Fibroblast of lung (primary cell): ENCODE data around the gene NTN3. TPM values are rescaled to one million over a fixed set of nuclear protein-coding genes. Genes with fewer than 3 reads are reported as not detected.
"Not testable (repeated sequence)": the region's sequence is repeated elsewhere in the genome, so short reads cannot be mapped to it uniquely, and the experiment has no call there.

Experiments
- DNase-seq, 2 donors: peaks; one replicate each; pipeline versions ENCODE4 v3.0.0 to v3.0.0-alpha.2; 2010; ENCODE audit warnings: low read depth in 2 of 2
- H2AFZ ChIP-seq: 2 replicates; pipeline ENCODE4 v1.5.1; 2012; ENCODE audit warnings: low read length, control low read depth, inconsistent platforms
- H3K27ac ChIP-seq: 2 replicates; pipeline ENCODE4 v1.5.1; 2011; ENCODE audit warnings: low read length, control low read depth; ENCODE audit not compliant: insufficient read depth
- H3K27me3 ChIP-seq: 2 replicates; pipeline ENCODE4 v1.5.1; 2011; ENCODE audit warnings: mild to moderate bottlenecking, low read length; ENCODE audit not compliant: control insufficient read depth, insufficient read depth
- H3K36me3 ChIP-seq: 2 replicates; pipeline ENCODE4 v1.5.1; 2011; ENCODE audit warnings: low read length; ENCODE audit not compliant: control insufficient read depth, insufficient read depth
- H3K4me1 ChIP-seq: 2 replicates; pipeline ENCODE4 v1.5.1; 2011; ENCODE audit warnings: low read length; ENCODE audit not compliant: control insufficient read depth, insufficient read depth; ENCODE audit errors: extremely low read depth
- H3K4me2 ChIP-seq: 2 replicates; pipeline ENCODE4 v1.5.1; 2011; ENCODE audit warnings: low read length, control low read depth; ENCODE audit not compliant: insufficient read depth; ENCODE audit errors: extremely low read depth
- H3K4me3 ChIP-seq, 4 experiments: fragments of 200-600 bp in 1 of 4; sonication (generic) in 1 of 4; replicated peaks in 1 of 4; 2 replicates each; pipeline ENCODE4 v1.5.1; 2011 to 2016; ENCODE audit warnings: low read length in 4 of 4, low read depth in 3 of 4, mild to moderate bottlenecking in 3 of 4, control low read depth in 2 of 4, inconsistent platforms in 1 of 4, mixed read lengths in 1 of 4; ENCODE audit not compliant: insufficient read depth in 1 of 4; ENCODE audit errors: control extremely low read depth in 1 of 4
- H3K79me2 ChIP-seq: 2 replicates; pipeline ENCODE4 v1.5.1; 2012; ENCODE audit warnings: mild to moderate bottlenecking, low read length, inconsistent platforms; ENCODE audit not compliant: control insufficient read depth, insufficient read depth
- H3K9ac ChIP-seq: 2 replicates; pipeline ENCODE4 v1.5.1; 2011; ENCODE audit warnings: mild to moderate bottlenecking, low read length, control low read depth; ENCODE audit not compliant: insufficient read depth
- H3K9me3 ChIP-seq: 2 replicates; pipeline ENCODE4 v1.5.1; 2012; ENCODE audit warnings: low read depth, low read length; ENCODE audit not compliant: control insufficient read depth, insufficient read depth
- H4K20me1 ChIP-seq: 2 replicates; pipeline ENCODE4 v1.5.1; 2011; ENCODE audit warnings: low read length; ENCODE audit not compliant: control insufficient read depth, insufficient read depth; ENCODE audit errors: extremely low read depth
- EZH2 ChIP-seq: IDR thresholded peaks from 2 replicates; pipeline ENCODE4 v1.5.1; 2012; ENCODE audit warnings: low read length, control low read depth, mild to moderate bottlenecking; ENCODE audit errors: missing control alignments
- polyA plus RNA-seq, 2 donors: library from polyadenylated mRNA; depleted of rRNA in 1 of 2; stranded (reverse) in 1 of 2; unstranded in 1 of 2; fragments of >200 nt; gene quantifications; 2 replicates each; pipeline ENCODE4 v1.2.1, GENCODE V29; 2011 to 2012; ENCODE audit warnings: missing spikeins in 1 of 2
- total RNA-seq: library from RNA; depleted of rRNA; stranded (reverse); fragments of >200 nt; gene quantifications from 2 replicates; pipeline ENCODE4 v1.2.1, GENCODE V29; 2014
- TF ChIP-seq, protein P1 (sequence below), 2 donors: IDR thresholded peaks in 1 of 2; conservative IDR thresholded peaks in 1 of 2; 1 replicate in 1 of 2; 2 replicates in 1 of 2; pipeline ENCODE4 v1.5.1; 2011 to 2012; ENCODE audit warnings: low read length in 2 of 2, control low read depth in 1 of 2, inconsistent platforms in 1 of 2, low read depth in 1 of 2, mild to moderate bottlenecking in 1 of 2

Gene NTN3
- total and polyA plus RNA-seq, 2 donors (not counting 1 experiment from before 2014, with no cell fraction given) = 0.08 to 2.1 TPM

DNA sequence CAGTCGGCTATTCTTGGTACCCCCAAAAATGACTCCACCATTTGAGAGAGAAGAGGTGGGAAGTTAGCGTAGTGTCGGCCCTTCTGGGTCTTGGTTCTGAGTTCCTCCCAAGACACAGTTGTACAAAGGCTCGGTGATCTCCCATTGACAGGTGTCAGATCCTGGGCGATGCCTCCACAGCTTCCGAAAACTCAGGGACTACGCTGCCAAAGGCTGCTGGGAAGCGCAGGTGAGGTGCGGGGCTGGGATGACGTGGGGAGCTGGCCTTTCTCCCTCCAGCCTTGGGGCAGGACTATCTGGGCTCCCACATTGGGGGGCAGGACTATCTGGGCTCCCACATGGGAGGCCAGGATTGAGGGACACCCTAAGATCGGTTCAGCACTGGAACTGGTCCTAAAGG lies 31.5 kb upstream of the NTN3 start:
- DNase-seq = no peak
- no peaks in the 10 kb centered on the region for H3K79me2 ChIP-seq
- no peak overlapping the region for H3K9ac ChIP-seq
- H3K4me3 ChIP-seq = no peak overlapping the region
- H4K20me1 ChIP-seq = no peaks in the 10 kb centered on the region
- H3K36me3 ChIP-seq = peaks cover 25% of the 10 kb centered on the region
- no peaks in the 10 kb centered on the region for H3K27me3 ChIP-seq
- no peaks in the 10 kb centered on the region for H3K9me3 ChIP-seq
- no peak for TF ChIP-seq EZH2
- TF ChIP-seq, protein P1, sequence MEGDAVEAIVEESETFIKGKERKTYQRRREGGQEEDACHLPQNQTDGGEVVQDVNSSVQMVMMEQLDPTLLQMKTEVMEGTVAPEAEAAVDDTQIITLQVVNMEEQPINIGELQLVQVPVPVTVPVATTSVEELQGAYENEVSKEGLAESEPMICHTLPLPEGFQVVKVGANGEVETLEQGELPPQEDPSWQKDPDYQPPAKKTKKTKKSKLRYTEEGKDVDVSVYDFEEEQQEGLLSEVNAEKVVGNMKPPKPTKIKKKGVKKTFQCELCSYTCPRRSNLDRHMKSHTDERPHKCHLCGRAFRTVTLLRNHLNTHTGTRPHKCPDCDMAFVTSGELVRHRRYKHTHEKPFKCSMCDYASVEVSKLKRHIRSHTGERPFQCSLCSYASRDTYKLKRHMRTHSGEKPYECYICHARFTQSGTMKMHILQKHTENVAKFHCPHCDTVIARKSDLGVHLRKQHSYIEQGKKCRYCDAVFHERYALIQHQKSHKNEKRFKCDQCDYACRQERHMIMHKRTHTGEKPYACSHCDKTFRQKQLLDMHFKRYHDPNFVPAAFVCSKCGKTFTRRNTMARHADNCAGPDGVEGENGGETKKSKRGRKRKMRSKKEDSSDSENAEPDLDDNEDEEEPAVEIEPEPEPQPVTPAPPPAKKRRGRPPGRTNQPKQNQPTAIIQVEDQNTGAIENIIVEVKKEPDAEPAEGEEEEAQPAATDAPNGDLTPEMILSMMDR (conservative IDR thresholded peaks at IDR 0.05 in 1 of 2, IDR thresholded peaks at IDR 0.05 in 1 of 2; ENCODE audit: low read depth in 1 of 2, low read length in 2 of 2) = no peak
- no peak overlapping the region for H3K27ac ChIP-seq
- H3K4me1 ChIP-seq = no peaks in the 10 kb centered on the region
- H3K4me2 ChIP-seq = no peak overlapping the region
- no peak overlapping the region for H2AFZ ChIP-seq

DNA sequence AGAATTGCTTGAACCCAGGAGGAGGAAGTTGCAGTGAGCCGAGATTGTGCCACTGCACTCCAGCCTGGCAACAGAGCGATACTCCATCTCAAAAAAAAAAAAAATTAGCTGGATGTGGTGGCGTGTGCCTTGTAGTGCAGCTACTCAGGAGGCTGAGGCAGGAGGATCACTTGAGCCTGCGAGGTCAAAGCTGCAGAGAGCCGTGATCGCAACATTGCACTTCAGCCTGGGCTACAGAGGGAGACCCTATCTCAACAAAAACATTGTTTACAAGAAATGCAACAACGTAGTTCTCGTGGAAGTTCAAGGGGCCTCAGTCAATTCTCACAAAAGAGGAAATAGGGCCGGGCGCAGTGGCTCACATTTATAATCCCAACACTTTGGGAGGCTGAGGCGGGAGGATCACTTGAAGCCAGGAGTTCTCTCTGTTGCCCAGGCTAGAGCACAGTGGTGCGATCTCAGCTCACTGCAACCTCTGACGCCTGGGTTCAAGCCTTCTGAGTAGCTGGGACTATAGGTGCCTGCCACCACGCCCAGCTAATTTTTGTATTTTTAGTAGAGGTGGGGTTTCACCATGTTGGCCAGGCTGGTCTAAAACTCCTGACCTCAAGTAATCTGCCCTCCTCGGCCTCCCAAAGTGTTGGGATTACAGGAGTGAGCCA lies 29.8 kb upstream of the NTN3 start:
- not testable (repeated sequence) for H3K4me3 ChIP-seq, H3K4me1 ChIP-seq, H2AFZ ChIP-seq, DNase-seq, H4K20me1 ChIP-seq, H3K4me2 ChIP-seq, H3K79me2 ChIP-seq, H3K9me3 ChIP-seq, H3K27ac ChIP-seq, H3K27me3 ChIP-seq, H3K9ac ChIP-seq
- H3K36me3 ChIP-seq = peaks cover 29% of the 10 kb centered on the region

DNA sequence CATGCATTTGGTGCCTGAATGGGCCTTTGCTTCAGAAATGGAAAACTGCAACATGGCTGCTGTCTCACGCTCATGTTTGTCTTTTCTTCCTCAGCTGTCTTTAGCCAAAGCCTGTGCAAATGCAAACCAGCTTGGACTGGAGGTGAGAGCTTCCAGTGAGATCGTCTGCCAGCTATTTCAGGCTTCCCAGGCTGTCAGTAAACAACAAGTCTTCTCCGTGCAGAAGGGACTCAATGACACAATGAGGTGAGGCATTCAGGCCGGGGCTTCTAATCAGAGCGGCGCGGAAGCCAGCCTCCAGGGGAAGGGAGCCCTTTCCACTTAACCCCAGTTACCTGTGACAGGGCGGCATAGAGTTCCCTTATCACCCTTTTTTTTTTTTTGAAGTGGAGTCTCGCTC lies 27.5 kb upstream of the NTN3 start:
- Histone ChIP-seq H3K4me3 (no peak overlapping the region), H3K36me3 (peaks cover 28% of the 10 kb centered on the region)
- no peak for TF ChIP-seq EZH2
- TF ChIP-seq, protein P1 (conservative IDR thresholded peaks at IDR 0.05 in 1 of 2, IDR thresholded peaks at IDR 0.05 in 1 of 2; ENCODE audit: low read depth in 1 of 2, low read length in 2 of 2) = no peak

More for the DNA sequence above, 27.5 kb upstream of the NTN3 start:
- Histone ChIP-seq H3K79me2 (no peaks in the 10 kb centered on the region), H4K20me1 (no peaks in the 10 kb centered on the region), H2AFZ (no peak overlapping the region), H3K27ac (no peak overlapping the region), H3K27me3 (no peaks in the 10 kb centered on the region), H3K4me2 (no peak overlapping the region), H3K4me1 (no peaks in the 10 kb centered on the region), H3K9ac (no peak overlapping the region), H3K9me3 (no peaks in the 10 kb centered on the region)
- DNase-seq = no peak
